Pancreas (tissue), 10 donors: ENCODE results near the gene LINGO1. TPM values are rescaled to one million over a fixed set of nuclear protein-coding genes. Genes with fewer than 3 reads are reported as not detected.

ENCODE experiments used
- ATAC-seq, 4 donors: fragments of 200-7000 bp; cut with Tn5 transposase; one replicate each; pipeline versions ENCODE4 v1.8.0 to v1.9.1; 2020; ENCODE audit warnings: mild to moderate bottlenecking in 4 of 4, moderate library complexity in 4 of 4
- DNase-seq, 6 donors: peaks; one replicate each; pipeline ENCODE4 v3.0.0-alpha.2; 2020
- FAIRE-seq: peaks from 2 replicates; lab custom pipeline; 2012; peaks lifted over from hg19 to GRCh38; lab: Jason Lieb, UNC
- H3K27ac ChIP-seq, 4 donors: fragments of 200-600 bp; sonication (generic); 1 replicate in 3 of 4; 2 replicates in 1 of 4; pipeline versions ENCODE4 v1.5.0 to v1.8.0; 2020
- H3K27me3 ChIP-seq, 4 donors: fragments of 200-600 bp; one replicate each; pipeline ENCODE4 v1.8.0; 2021
- H3K36me3 ChIP-seq, 3 donors: fragments of 200-600 bp; sonication (generic) in 1 of 3; one replicate each; pipeline versions ENCODE4 v1.5.0 to v1.8.0; 2020 to 2021
- H3K4me1 ChIP-seq, 3 donors: fragments of 200-600 bp; one replicate each; pipeline ENCODE4 v1.8.0; 2021
- H3K4me3 ChIP-seq, 4 donors: fragments of 200-600 bp; sonication (generic) in 2 of 4; one replicate each; pipeline versions ENCODE4 v1.5.0 to v1.8.0; 2020 to 2021
- H3K9me3 ChIP-seq, 4 donors: fragments of 200-600 bp; one replicate each; pipeline ENCODE4 v1.8.0; 2021
- CTCF ChIP-seq, 4 donors: fragments of 200-600 bp; sonication (generic) in 3 of 4; IDR thresholded peaks; one replicate each; pipeline versions ENCODE4 v1.5.0 to v1.8.0; 2021; ENCODE audit warnings: antibody characterized with exemption in 4 of 4
- WGBS, 2 donors: extraction: QIAGEN DNeasy Blood & Tissue Kit; methylation state at CpG; one replicate each; pipeline ENCODE4 v1.1.7; 2013; 5-methylcytosine and 5-hydroxymethylcytosine counted together
- intact Hi-C, 3 donors: fragments of 100-400 bp; cut with DNase I; formaldehyde crosslinking; loops; one replicate each; pipeline versions ENCODE4 v1.11.1 to v1.14.2; 2022
- polyA plus RNA-seq, 2 donors: library from polyadenylated mRNA; stranded (reverse); fragments of 200-250 nt; gene quantifications; one replicate each; pipeline ENCODE4 v1.2.3, GENCODE V29; 2013
- total RNA-seq, 6 donors: library from RNA; stranded (reverse); fragmentation: NEBNext Ultra II Directional in 4 of 6; extraction: Animal tissue kit (Norgen Biotek cat#: 25700) in 4 of 6; gene quantifications; one replicate each; pipeline versions ENCODE4 v1.2.1 to v1.2.4, GENCODE V29; 2021 to 2023
- donor health status: healthy with polysubstance abuse.
- donor health status: DM: no; HTN: no; CAD: no; lungs with moderate emphysema.
- donor health status: DM: no; HTN: no; CAD: no.
- donor health status: control.
- donor health status: control.
- donor health status: Bipolar disorder and iron deficiency.
- donor health status: DM: yes; HTN: yes; CAD: no.
- donor health status: DM: no; HTN: no; CAD: no.
- donor health status: DM: no; HTN: no; CAD: no.
- donor health status: DM: yes; HTN: yes; CAD: no.

The LINGO1 gene
- total and polyA plus RNA-seq, 8 donors, result 0.80 to 3.0 (median 1.7) TPM

DNA sequence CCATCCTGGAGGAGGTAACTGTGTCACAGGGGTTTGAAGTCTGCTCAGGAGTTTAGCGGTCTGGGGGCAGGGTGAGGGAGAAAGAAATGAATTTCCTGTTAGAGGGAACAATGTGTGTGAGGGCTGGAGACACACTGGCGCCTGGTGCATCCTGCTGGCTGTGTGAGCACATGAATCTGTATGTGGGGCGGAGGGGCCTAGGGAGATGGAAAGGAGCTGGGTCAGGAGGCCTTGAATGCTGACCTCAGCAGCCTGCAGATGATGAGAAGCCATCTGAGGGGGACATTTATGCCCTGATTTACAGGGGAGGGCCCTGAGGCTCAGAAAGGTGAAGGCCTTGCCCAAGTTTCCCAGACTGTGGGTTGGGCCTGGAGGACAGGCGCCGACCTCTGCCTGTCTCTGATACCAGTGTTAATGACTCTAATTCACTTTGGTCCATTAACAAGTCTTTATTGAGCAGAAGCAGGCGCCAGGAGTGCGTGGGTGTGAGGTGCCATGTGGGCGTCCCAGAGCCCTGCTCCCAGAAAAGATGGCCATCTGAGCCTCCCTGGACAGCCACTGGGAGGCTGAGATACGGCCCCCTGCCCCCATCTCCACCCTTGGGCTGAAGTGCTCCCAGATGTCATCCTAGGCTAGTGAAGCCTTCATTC is 34.8 kb downstream of the LINGO1 start:
- DNase-seq (no peak), FAIRE-seq (no peak), ATAC-seq (no peak)
- Histone ChIP-seq H3K4me3 (no peak overlapping the region), H3K27ac (no peak overlapping the region), H3K4me1 (no peaks in the 10 kb centered on the region), H3K9me3 (no peaks in the 10 kb centered on the region), H3K36me3 (no peaks in the 10 kb centered on the region), H3K27me3 (no peaks in the 10 kb centered on the region)
- TF ChIP-seq CTCF (IDR thresholded peaks at IDR 0.05), result no peak
- intact Hi-C loops, result no loop called here
- WGBS, 2 donors, result 82 to 83% methylated on average over 9 of the region's 9 CpGs

DNA sequence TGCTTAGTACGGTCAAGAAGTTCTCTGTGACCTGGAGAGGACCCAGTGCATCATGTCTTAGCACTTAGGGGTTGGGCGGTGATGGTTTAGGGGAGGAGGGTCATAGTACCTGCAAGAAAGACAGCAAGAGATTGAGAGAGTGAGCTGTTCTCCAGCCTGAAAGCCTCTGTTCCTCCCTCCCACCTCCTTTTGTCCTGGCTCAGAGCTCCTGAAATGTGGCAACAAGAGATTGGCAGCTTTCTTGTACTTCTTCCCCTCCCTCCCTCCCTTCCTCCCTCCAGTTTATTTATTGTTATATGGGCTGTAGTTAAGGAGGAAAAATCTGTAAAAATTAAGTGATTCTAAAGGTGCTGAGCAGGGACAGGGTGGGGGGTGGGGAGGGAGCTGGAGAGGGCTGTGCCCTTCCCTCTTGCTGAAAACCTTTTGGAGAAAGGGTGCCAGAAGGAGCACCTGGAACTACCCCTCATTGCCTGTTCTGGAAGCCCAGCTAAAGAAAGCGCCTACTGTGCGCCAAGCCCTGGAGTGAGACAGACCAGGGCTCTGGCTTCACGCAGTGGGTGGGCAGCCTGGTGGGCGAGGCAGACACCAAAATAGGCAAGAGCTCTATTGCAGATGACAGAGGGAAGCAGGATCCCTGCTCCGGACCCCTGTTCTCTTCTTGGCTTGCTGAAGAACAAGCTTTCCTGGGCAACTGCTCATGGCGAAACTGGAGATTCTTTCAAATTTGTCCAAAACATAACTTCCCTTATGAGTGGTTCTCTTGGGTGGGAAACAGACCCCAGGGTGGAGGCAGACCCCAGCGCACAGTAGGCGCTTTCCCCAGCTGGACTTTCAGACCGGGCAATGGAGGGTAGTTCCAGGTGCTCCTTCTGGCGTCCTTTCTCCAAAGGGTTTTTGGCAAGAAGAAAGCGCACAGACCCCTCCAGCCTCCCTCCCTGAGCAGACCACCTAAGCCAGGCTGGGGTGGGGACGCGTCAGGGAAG is 35.6 kb downstream of the LINGO1 start:
- intact Hi-C loops, result no loop called here
- no peak overlapping the region for H3K4me3 ChIP-seq
- H3K27ac ChIP-seq, result no peak overlapping the region
- 82 to 84% methylated on average over 15 of the region's 15 CpGs for WGBS, 2 donors
- no peak for TF ChIP-seq CTCF (IDR thresholded peaks at IDR 0.05)
- no peaks in the 10 kb centered on the region for H3K27me3 ChIP-seq
- no peak for FAIRE-seq
- DNase-seq, result no peak
- H3K9me3 ChIP-seq, result no peaks in the 10 kb centered on the region
- peaks cover 0 to 4% (median 0%) of the 10 kb centered on the region in 3 donors for H3K4me1 ChIP-seq
- H3K36me3 ChIP-seq, result no peaks in the 10 kb centered on the region
- ATAC-seq, result no peak

- ATAC-seq, result no peak
- intact Hi-C loops, result no loop called here
These were observed 37.5 kb downstream of the LINGO1 start for GRCh38 chr15:77595231-77595630.

DNA sequence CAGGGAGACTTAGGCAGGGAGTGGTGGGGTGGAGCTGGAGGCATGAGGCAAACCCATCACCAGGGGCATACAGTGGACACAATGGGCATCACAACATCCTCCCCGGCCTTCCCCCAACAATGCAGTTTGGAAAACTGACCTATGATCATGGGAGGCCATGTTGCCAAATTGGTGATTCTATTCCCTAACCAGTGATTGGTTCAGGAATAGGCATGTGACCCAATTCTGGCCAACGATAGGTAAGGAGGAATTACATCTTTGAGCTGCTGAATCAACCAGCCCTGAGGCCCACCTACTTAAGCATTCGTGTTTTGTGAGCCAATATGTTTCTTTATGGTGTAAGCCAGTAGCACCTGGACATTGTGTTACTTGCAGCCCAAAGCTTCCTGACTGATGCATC is 40.0 kb downstream of the LINGO1 start:
- H3K27me3 ChIP-seq, result no peaks in the 10 kb centered on the region
- ATAC-seq, result no peak
- no peak for TF ChIP-seq CTCF (IDR thresholded peaks at IDR 0.05)
- no peak overlapping the region for H3K4me3 ChIP-seq
- FAIRE-seq, result no peak
- no peaks in the 10 kb centered on the region for H3K36me3 ChIP-seq
- intact Hi-C loops, result no loop called here
- 62 to 63% methylated on average over 3 of the region's 3 CpGs for WGBS, 2 donors
- no peaks in the 10 kb centered on the region for H3K9me3 ChIP-seq
- no peak overlapping the region for H3K27ac ChIP-seq
- H3K4me1 ChIP-seq, result peaks cover 0 to 4% (median 0%) of the 10 kb centered on the region in 3 donors
- DNase-seq, result no peak

More at GRCh38 chr15:77595231-77595630, 37.5 kb downstream of the LINGO1 start:
- no peak for DNase-seq
- Histone ChIP-seq H3K9me3 (no peaks in the 10 kb centered on the region), H3K4me1 (peaks cover 0 to 4% (median 0%) of the 10 kb centered on the region in 3 donors), H3K27me3 (no peaks in the 10 kb centered on the region), H3K36me3 (no peaks in the 10 kb centered on the region), H3K27ac (no peak overlapping the region), H3K4me3 (no peak overlapping the region)
- WGBS, 2 donors, result 87 to 89% methylated on average over 5 of the region's 5 CpGs
- FAIRE-seq, result no peak
- no peak for TF ChIP-seq CTCF (IDR thresholded peaks at IDR 0.05)
